Skeletal muscle satellite cell (primary cell): ENCODE results near the gene HPCA. TPM values are rescaled to one million over a fixed set of nuclear protein-coding genes. Genes with fewer than 3 reads are reported as not detected.

Experiments used
- H3K27me3 ChIP-seq: 2 replicates; pipeline ENCODE4 v1.7.0; 2013; ENCODE audit warnings: low read length; ENCODE audit not compliant: control insufficient read depth, insufficient read depth
- H3K36me3 ChIP-seq: 2 replicates; pipeline ENCODE4 v1.7.0; 2013; ENCODE audit warnings: mild to moderate bottlenecking, control low read depth, low read length; ENCODE audit not compliant: insufficient read depth
- H3K4me1 ChIP-seq: 2 replicates; pipeline ENCODE4 v1.7.0; 2013; ENCODE audit warnings: low read length; ENCODE audit not compliant: control insufficient read depth, insufficient read depth
- H3K4me2 ChIP-seq: 2 replicates; pipeline ENCODE4 v1.7.0; 2013; ENCODE audit warnings: mild to moderate bottlenecking, low read length
- H3K4me3 ChIP-seq: 2 replicates; pipeline ENCODE4 v1.7.0; 2013; ENCODE audit warnings: low read length
- H3K9ac ChIP-seq: 2 replicates; pipeline ENCODE4 v1.7.0; 2013; ENCODE audit warnings: mild to moderate bottlenecking, low read depth, low read length, moderate library complexity
- H3K9me3 ChIP-seq: replicated peaks from 2 replicates; pipeline ENCODE4 v1.7.0; 2013; ENCODE audit warnings: mild to moderate bottlenecking, control low read depth, low read length
- total RNA-seq: library from RNA; depleted of rRNA; stranded (reverse); fragments of >200 nt; gene quantifications from 2 replicates; pipeline ENCODE4 v1.2.3, GENCODE V29; 2012; rRNA removed

HPCA gene
- total RNA-seq = not detected in 2 replicates

DNA sequence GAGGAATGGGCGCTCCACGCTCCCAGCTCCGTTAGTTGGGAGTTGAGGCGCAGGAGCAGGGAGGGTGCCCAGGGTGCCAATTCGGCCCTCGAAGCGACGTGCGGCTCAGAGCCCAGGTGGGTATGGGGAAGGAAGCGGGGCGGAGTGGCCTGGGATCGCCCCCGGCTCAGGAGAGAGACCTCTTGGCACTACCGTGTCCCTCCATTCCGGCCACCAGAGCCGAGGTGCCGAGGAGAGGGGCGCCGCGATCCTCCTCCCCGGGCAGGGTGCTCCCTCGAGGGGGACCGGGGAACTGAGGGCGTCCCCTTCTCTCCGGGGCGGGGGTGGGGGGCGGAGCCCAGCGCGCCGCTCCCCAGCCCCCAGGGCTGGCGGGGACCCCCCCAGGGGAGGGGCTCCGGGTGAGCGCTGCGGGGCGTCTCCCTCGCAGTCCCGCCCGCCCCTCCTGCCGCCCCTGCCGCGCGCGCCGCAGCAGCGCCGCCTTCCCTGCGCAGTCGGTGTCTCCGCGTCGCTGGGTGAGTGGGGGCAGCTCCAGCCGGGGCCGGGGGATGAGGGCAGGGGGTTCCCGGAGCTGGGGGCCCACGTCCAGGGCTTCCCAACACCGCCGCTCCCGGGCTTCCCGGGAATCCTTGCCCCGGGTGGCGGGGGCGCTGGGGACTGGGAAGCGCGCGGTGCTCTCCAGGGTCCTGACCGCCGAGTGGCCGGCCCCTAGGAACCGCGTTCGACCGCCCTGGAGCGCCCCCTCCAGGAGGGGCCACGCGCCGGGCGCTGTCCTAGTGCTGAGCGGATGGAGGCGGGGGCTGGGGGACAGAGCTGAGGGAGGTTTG, at the start of gene HPCA:
Gene HPCA, plus strand, starts transcription at position 488 of the 824 bp plus-strand sequence. CDS start 2,408 bp downstream, outside the sequence.
- Histone ChIP-seq H3K4me2 (peak within 1 kb of the TSS; percentile 39), H3K4me1 (no peaks in the 10 kb centered on the region), H3K36me3 (no peaks in the 10 kb centered on the region), H3K4me3 (no peak within 1 kb of the TSS), H3K9ac (no peak within 1 kb of the TSS), H3K27me3 (peaks cover 73% of the 10 kb centered on the region), H3K9me3 (no peaks in the 10 kb centered on the region)

DNA sequence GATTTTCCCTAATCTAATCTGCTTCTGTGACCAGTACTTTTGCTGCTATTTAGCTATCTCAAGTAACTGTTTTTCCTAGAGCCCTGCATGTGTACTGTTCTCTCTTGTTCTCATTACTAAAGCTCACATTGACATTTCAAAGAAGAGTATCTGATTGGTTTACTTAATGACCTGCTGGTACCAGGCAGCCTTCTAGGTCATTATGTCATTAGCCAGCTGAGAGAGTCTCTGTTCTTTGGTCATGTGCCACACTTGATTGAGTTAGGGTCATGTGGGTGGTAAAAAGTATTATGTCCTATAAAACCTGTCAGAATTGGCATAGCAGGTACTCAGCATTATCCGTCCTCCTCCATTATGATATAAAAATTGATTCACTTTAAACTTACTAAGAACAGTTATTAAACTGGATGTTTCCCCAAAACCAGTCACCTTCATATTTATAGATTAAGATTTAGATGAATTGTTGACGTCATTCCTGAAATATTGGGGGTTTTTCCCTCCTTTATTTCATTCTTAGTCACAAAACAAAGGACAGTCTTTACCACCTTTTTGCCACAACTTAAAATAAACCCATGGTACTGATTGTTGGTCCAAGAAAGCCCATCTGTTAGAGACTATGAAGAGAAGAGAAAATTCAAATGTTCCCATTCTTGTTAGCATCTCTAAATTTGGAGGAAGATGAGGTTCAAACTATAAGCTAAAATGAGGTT, 37.8 kb upstream of the HPCA start:
- H3K4me2 ChIP-seq = no peak overlapping the region
- peaks cover 18% of the 10 kb centered on the region for H3K36me3 ChIP-seq
- no peaks in the 10 kb centered on the region for H3K27me3 ChIP-seq
- H3K4me1 ChIP-seq = no peaks in the 10 kb centered on the region
- H3K9ac ChIP-seq = no peak overlapping the region
- H3K4me3 ChIP-seq = no peak overlapping the region
- no peaks in the 10 kb centered on the region for H3K9me3 ChIP-seq

DNA sequence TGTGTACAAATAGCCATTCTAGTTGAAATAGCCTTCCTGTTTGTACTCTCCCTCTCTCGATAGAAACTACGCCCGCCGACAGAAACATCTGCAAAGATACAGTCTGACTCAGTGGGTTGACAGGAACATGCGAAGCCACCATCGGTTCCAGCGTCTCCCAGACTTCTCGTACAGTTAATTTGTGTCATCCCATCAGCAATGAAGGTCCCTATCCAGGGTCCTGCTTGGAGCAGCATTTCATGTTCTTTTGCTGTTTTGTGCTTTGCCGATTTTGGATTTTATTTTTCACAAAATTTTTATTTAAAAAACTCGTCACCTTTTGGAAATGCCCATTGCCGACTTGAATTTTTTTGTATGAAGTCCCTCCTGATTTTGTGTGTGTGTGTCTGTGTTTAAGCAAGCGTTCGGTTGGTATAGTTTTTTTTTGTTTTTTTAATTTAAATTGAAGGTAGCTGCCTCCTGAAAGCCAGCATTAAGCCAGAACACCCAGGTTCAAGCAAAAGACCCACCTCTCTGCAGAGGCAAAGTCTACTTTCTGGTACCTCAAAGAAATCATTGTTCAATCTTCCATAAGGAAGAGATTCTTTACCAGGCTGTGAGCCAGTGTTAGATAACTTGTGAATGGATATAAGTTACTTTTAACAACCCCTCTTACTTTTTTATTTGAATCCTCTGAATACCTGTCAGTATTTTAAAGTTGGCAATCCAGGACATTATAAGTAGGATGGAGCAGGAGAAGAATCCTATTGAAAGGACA, 30.3 kb upstream of the HPCA start:
- Histone ChIP-seq H3K27me3 (no peaks in the 10 kb centered on the region), H3K4me3 (no peak overlapping the region), H3K4me1 (no peaks in the 10 kb centered on the region), H3K36me3 (peaks cover 30% of the 10 kb centered on the region), H3K4me2 (no peak overlapping the region), H3K9me3 (no peaks in the 10 kb centered on the region), H3K9ac (no peak overlapping the region)

DNA sequence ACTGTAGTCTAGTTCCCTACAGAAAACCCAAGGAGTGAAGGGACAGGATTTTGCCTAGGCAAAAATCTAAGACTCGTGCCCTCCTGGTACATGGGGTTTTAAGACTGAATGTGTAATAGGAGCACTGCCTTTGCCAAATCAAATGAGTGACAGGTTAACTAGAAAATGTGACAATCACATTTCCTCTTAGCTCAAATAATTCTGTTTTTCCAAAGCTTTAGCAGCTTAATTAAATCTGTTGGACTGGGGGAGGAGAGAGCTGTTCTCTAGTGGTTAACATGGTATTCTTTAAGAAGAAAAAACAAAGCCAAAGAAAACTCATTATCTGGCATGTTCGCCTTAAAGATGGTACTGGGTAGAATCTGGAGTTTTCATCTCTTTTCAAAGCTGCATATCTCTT, 28.2 kb upstream of the HPCA start:
- Histone ChIP-seq H3K4me3 (no peak overlapping the region), H3K4me2 (no peak overlapping the region), H3K9ac (no peak overlapping the region), H3K9me3 (no peaks in the 10 kb centered on the region), H3K27me3 (no peaks in the 10 kb centered on the region), H3K36me3 (peaks cover 27% of the 10 kb centered on the region), H3K4me1 (peaks cover 5% of the 10 kb centered on the region)

DNA sequence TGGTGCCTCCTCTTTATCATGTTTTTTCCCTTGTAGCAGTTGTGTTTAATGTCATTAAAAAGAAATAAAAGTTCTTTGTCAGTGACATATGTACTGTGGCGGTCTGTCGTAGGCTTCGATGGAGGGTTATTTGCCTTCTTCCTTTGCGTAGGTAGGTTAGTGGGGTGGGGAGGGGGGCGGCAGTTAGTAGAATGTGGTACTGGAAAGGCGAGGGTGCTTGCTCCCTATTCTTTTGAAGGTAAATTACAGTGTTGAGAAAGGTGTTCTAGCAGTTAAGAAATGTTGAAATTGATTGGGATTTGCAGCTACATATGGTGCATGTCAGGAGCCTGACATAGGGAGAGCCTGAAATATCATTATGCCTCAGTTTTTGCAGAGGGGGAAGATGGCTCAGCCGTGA, 27.5 kb upstream of the HPCA start:
- peaks cover 29% of the 10 kb centered on the region for H3K36me3 ChIP-seq
- H3K9ac ChIP-seq = no peak overlapping the region

DNA sequence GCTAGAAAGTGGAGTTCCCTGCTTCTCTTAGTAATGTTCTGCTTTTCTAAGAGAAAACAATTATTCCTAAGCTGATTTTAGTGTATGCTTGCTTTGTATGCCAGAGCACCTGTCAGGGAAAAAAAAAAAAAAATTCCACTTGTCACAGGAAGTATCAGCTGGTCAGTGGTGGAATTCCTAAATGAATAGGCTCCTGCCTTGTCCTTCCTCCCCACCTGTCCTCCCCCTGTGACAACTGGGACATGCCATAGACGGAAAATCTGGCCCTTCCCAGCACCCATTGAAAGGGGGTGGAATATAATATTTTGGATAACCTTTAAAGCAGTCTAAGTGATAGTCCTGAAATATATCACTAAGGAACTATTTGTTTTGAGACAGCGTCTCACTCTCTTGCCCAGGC, 26.4 kb upstream of the HPCA start:
- Histone ChIP-seq H3K4me1 (peaks cover 5% of the 10 kb centered on the region), H3K9ac (no peak overlapping the region), H3K27me3 (no peaks in the 10 kb centered on the region)

More for the DNA sequence above, 27.5 kb upstream of the HPCA start:
- Histone ChIP-seq H3K9me3 (no peaks in the 10 kb centered on the region), H3K27me3 (no peaks in the 10 kb centered on the region), H3K4me3 (no peak overlapping the region), H3K4me1 (peaks cover 5% of the 10 kb centered on the region), H3K4me2 (no peak overlapping the region)

DNA sequence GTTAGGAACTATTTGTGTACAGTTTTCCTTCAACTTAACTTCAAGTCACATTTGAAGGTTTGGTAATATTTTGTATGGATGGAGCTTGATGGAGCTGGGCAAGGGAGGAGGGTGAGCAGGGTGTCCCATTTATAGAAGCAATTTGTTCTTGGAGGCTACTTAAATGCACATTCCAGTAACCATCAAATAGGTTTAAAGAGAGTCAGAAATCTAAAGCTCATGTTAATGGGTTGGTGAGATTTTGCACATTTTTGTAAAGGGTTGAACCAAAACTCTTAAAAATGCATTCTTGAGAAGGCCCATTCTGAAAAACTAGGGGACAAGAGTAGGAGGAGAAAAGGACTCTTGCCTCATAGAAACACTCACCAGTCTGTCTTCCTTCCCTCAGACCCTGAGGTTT, 25.7 kb upstream of the HPCA start:
- peaks cover 19% of the 10 kb centered on the region for H3K36me3 ChIP-seq
- no peak overlapping the region for H3K4me3 ChIP-seq
- no peaks in the 10 kb centered on the region for H3K27me3 ChIP-seq
- H3K4me1 ChIP-seq = peaks cover 5% of the 10 kb centered on the region
- H3K9me3 ChIP-seq = no peaks in the 10 kb centered on the region
- H3K4me2 ChIP-seq = no peak overlapping the region
- H3K9ac ChIP-seq = no peak overlapping the region

More for the DNA sequence above, 26.4 kb upstream of the HPCA start:
- Histone ChIP-seq H3K9me3 (no peaks in the 10 kb centered on the region), H3K4me2 (no peak overlapping the region), H3K4me3 (no peak overlapping the region), H3K36me3 (peaks cover 19% of the 10 kb centered on the region)

DNA sequence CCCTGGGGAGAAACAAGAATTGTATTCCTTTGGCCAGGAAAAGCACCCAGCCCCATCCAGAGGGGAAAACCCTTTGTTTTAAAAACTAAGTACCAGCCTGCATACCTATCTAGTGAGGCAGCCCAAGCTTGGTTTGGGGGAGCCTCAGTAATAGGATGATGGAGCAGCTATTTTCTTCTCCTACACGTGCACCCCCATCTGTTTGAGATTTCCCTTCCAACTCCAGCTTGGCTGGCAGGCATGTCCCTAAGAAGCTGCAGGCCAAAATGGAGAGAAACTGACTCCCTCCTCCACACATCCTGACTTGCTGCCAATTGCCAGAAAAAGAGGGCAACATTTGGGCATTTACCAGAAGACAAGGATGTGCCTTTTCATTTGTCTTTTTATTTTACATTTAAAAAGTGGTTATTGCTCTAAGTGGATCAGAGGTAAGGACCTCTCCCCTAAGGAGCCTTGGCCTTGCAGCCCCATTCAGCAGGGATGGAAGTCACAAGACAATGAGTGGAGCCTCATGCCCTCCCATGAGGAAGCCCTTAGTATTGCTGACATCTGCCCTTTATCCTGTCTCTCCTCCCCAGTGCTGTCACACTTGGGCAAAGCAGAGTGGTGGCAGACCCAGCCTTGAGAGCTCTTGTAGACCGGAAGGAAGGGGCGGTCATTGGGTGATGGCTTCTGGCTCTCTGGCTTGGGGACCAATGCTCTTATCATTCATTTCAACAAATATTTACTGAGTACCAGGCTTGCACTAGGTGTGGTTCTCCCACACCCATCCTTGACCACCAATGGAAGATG, 24.2 kb upstream of the HPCA start:
- Histone ChIP-seq H3K9ac (no peak overlapping the region), H3K9me3 (no peaks in the 10 kb centered on the region), H3K36me3 (peaks cover 10% of the 10 kb centered on the region), H3K4me1 (peaks cover 5% of the 10 kb centered on the region), H3K27me3 (no peaks in the 10 kb centered on the region), H3K4me3 (no peak overlapping the region), H3K4me2 (no peak overlapping the region)

DNA sequence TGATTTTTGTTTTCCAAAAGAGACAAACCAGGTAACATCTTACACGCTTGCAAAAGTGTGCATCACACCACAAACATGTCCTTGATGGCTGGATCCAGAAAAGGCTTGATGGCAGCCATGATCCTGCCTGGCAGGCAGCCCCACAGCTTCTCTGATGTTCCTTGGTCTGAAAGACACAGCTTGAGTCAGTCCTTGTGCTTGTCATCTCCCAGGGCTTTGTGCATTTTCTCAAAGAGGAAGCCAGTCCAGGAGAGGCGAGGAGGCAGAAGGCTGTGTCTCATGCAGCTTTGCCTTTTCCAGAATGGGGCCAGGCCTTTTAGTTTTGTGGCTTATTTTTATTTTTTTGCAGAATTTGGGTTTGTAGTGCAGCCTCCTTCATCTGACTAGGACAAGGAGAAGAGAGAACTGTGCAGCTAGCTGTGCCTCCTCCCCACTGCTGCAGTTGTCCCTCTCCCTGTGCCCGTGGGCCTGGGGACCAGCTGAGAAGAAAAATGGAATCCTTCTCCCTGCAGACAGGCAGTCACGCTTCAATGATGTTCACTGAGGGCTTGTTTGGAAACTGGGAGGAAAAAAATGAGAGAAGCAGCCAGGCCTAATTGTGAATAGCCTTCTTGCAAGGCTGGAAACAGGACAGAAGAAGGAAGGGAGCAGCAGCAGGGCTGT, 22.9 kb upstream of the HPCA start:
- H3K27me3 ChIP-seq = no peaks in the 10 kb centered on the region
- no peak overlapping the region for H3K4me2 ChIP-seq
- peaks cover 10% of the 10 kb centered on the region for H3K36me3 ChIP-seq
- H3K4me1 ChIP-seq = peaks cover 5% of the 10 kb centered on the region
- H3K9ac ChIP-seq = no peak overlapping the region
- H3K4me3 ChIP-seq = no peak overlapping the region
- H3K9me3 ChIP-seq = no peaks in the 10 kb centered on the region

DNA sequence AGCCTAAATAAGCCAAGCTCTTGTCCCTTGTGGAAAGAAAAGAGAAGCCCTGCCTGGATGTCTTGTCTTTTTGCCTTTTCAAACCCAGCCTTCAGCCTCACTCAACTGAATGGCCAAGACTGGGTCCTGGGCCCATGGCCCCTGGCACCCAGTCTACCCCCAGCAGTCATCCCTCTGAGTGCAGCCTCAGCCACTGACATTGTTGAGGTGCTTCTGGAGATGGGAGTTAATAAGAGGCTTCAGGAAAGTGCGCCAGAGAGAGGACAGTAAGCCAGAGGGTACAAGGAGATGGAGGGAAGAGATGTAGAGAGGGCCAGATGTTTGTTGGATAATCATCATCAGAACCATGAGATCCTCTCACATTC, 22.4 kb upstream of the HPCA start:
- H3K27me3 ChIP-seq = no peaks in the 10 kb centered on the region
- peaks cover 5% of the 10 kb centered on the region for H3K4me1 ChIP-seq
- H3K36me3 ChIP-seq = peaks cover 10% of the 10 kb centered on the region
- no peak overlapping the region for H3K4me2 ChIP-seq
- no peaks in the 10 kb centered on the region for H3K9me3 ChIP-seq
- no peak overlapping the region for H3K9ac ChIP-seq
- no peak overlapping the region for H3K4me3 ChIP-seq
